Motor neuron (in vitro differentiated cells): ENCODE results near the gene SPINK8. TPM values are rescaled to one million over a fixed set of nuclear protein-coding genes. Genes with fewer than 3 reads are reported as not detected.

Experiments
- ATAC-seq, 8 experiments: fragments of 200-7000 bp; cut with Tn5 transposase; replicated peaks in 6 of 8; 2 replicates each; pipeline ENCODE4 v1.8.0; 2021; ENCODE audit warnings: mild to moderate bottlenecking in 8 of 8, moderate library complexity in 8 of 8
- H3K27ac ChIP-seq, 2 donors: fragments of 250-450 bp; sonication (Bioruptor Pico); 2 replicates each; pipeline ENCODE4 v1.9.0; 2021; ENCODE audit warnings: antibody characterized with exemption in 2 of 2, mild to moderate bottlenecking in 2 of 2, moderate library complexity in 1 of 2
- H3K4me1 ChIP-seq, 2 donors: fragments of 250-450 bp; sonication (Bioruptor Pico); replicated peaks in 1 of 2; 2 replicates each; pipeline ENCODE4 v1.6.1; 2021; ENCODE audit warnings: antibody characterized with exemption in 2 of 2, mild to moderate bottlenecking in 2 of 2, moderate library complexity in 1 of 2
- H3K4me3 ChIP-seq, 5 donors: fragments of 250-450 bp; sonication (Bioruptor Pico); 2 replicates each; pipeline ENCODE4 v1.9.0; 2021; ENCODE audit warnings: antibody characterized with exemption in 5 of 5, mild to moderate bottlenecking in 5 of 5, moderate library complexity in 4 of 5
- WGBS, 10 experiments: fragments of 450-650 bp; shearing (Covaris generic); methylation state at CpG; one replicate each; pipeline ENCODE4 v1.0.0; 2022; 5-methylcytosine and 5-hydroxymethylcytosine counted together
- in situ Hi-C, 9 experiments: fragments of 400-800 bp; cut with MboI; loops; one replicate each; pipeline ENCODE4 v1.15.0; 2021; ENCODE audit warnings: low sequenced_read_pairs in 9 of 9, low pct_unique_long_range_greater_than_20kb in 2 of 9; ENCODE audit not compliant: unreplicated experiment in 9 of 9
- total RNA-seq, 8 experiments: library from RNA; unstranded; fragments of 300-600 nt; gene quantifications; 2 replicates each; pipeline versions ENCODE4 v1.2.3 to v1.2.4, GENCODE V29; 2022

SPINK8 gene
- total RNA-seq, 8 experiments from 2014 or later = not detected

DNA sequence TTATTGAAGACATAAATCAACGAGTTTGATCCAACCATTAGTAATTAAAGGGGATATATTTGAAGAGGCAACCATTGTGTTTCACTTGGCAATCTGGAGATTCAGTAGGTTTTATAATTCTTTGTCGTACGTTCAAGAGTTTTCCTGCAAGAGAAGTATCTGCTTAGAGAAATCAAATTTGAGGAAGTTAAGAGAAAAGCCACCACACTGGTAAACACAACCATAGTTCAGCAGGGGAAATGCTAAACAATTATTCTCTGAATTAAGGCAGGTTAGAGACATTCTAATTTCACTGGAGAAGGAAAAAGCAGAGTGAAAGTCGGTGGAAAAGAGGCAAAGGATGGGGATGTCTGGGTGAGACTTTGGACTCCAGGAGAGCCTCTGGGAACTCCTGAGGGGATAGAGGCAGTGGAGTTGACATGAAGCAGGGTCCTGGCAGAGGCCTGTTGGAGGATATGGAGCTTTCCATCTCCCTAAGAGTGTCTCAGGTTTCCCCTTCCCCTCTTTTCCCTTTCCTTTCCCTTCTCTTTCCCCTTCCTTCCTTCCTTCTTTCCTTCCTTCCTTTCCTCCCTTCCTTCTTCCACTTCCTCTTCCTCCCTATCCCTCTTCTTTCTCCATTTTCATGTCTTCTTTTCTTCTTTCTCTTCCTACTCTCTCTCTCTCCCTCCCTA is 26.5 kb downstream of the SPINK8 start:
- in situ Hi-C loops = no loop called here
- no peak for ATAC-seq
- Histone ChIP-seq H3K27ac (no peak overlapping the region), H3K4me1 (no peaks in the 10 kb centered on the region), H3K4me3 (no peak overlapping the region)
- 0 to 79% (median 52%) methylated on average over 1 to 4 of the region's 4 CpGs; no CpG with 5 or more reads in 1 of the 10 experiments for WGBS, 10 experiments

DNA sequence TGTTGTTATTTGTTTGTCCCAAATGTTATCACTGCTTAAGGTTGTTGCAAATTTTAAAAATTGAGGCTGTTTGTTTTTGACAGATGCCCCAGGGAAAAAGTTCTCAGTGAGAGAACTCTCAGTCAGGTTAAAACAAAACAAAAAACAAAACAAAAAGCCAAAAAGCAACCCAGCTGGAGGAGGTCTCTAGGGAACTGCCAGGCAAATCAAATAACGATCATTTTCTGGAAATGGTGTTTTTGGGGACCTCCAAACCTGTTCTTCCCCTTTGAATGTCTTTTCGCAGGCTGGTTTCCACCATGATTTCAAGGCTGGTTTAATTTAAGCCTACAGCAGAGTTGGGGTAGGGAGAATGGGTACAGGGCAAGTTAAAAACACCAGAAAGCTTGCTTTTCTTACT is 27.2 kb downstream of the SPINK8 start:
- in situ Hi-C loops = no loop called here
- 0 to 81% (median 52%) methylated on average over 1 to 2 of the region's 2 CpGs; no CpG with 5 or more reads in 1 of the 10 experiments for WGBS, 10 experiments
- ATAC-seq = no peak

DNA sequence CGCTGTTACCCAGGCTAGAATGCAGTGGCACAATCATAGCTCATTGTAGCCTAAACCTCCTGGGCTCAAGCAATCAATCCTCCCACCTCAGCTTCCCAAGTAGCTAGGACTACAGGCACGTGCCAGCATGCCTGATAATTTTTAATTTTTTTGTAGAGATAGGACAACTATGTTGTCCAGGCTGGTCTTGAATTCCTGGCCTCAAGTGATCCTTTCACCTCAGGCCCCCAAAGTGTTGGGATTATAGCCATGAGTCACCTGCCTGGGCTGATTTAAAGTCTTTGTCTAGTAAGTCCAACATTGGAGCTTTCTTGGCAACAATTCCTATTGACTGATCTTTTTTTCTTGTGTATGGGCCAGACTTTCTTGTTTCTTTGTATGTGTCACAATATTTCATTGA is 28.1 kb downstream of the SPINK8 start:
- Histone ChIP-seq H3K4me3 (no peak overlapping the region), H3K27ac (no peak overlapping the region), H3K4me1 (peaks cover under 1 to 2% of the 10 kb centered on the region in 2 donors)
- no peak for ATAC-seq
- WGBS, 10 experiments = 39 to 100% (median 68%) methylated on average over 1 to 2 of the region's 2 CpGs; no CpG with 5 or more reads in 2 of the 10 experiments
- in situ Hi-C loops = no loop called here

More for the DNA sequence above, 27.2 kb downstream of the SPINK8 start:
- Histone ChIP-seq H3K4me1 (no peaks in the 10 kb centered on the region), H3K27ac (no peak overlapping the region), H3K4me3 (no peak overlapping the region)

DNA sequence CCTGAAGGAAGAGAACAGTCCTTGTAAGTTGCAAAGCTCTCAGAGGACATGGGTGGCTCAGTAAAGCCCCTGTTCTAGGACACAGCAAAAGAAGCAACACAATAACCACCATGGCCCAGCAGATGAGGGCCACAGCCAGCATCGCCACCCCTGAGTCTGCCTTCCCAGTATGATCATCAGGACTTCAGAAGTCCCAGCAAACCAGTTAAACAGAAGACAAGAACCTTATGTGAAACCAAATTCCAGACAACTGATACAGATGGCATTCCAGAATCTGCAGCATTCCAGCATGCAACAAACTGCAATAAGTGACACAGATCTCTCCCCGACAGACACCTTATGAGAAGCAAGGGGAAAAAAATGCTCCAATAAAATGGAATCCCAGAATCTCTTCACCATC is 30.4 kb downstream of the SPINK8 start:
- in situ Hi-C loops = no loop called here
- WGBS, 10 experiments = 83 to 100% (median 100%) methylated on average over 1 to 2 of the region's 2 CpGs; no CpG with 5 or more reads in 4 of the 10 experiments
- Histone ChIP-seq H3K4me3 (no peak overlapping the region), H3K27ac (no peak overlapping the region), H3K4me1 (peaks cover 6 to 8% of the 10 kb centered on the region in 2 donors)
- no peak for ATAC-seq

DNA sequence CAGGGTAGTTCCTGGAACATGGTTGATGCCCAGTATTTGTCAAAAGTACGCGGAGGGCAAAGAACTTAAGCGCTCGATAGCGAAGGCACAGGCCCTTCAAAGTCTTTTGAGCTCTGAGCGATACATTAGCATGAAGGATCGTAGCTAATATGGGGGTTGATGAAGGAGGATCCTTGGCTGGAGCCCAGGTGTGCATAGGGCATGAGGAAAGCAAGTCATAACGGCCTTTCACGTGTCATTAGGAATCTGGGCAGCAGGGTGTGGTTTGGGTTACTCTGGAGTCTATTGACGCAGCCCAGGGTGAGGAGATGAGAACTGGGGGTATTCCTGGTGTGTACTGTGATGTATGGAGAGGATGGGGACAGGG is 31.7 kb downstream of the SPINK8 start:
- in situ Hi-C loops = no loop called here
- Histone ChIP-seq H3K4me3 (peak overlapping the region; percentile 82 to 99 (median 85)), H3K27ac (peak overlapping the region; percentile 95 to 97), H3K4me1 (peaks cover 6 to 8% of the 10 kb centered on the region in 2 donors)
- WGBS, 10 experiments = 0 to 43% (median 1%) methylated on average over 1 to 7 of the region's 10 CpGs
- ATAC-seq = peak; percentile 1 to 36 (median 8)

GRCh38 chr3:48301020-48301799 is 32.3 kb downstream of the SPINK8 start, which contains the start of gene NME6:
Gene NME6 (minus strand): TSS chr3:48301367.
- WGBS, 10 experiments = 0% methylated on average over 2 to 34 of the region's 70 CpGs; no CpG with 5 or more reads in 5 of the 10 experiments
- H3K27ac ChIP-seq = peak within 1 kb of the TSS; percentile 95 to 97

GRCh38 chr3:48299746-48300712 is 33.4 kb downstream of the SPINK8 start:
- H3K4me1 ChIP-seq = peaks cover 6 to 8% of the 10 kb centered on the region in 2 donors
- ATAC-seq = no peak
- peak overlapping the region; percentile 82 to 99 (median 85) for H3K4me3 ChIP-seq
- H3K27ac ChIP-seq = peak overlapping the region in 1 of 2 donors; percentile 97
- in situ Hi-C loops = no loop called here
- WGBS, 10 experiments = 78 to 97% (median 89%) methylated on average over 3 to 13 of the region's 13 CpGs; no CpG with 5 or more reads in 1 of the 10 experiments

More at GRCh38 chr3:48301020-48301799, 32.3 kb downstream of the SPINK8 start, which contains the start of gene NME6:
- ATAC-seq = peak; percentile 92 to 96 (median 94)
- peak within 1 kb of the TSS; percentile 82 to 99 (median 85) for H3K4me3 ChIP-seq
- peaks cover 6 to 8% of the 10 kb centered on the region in 2 donors for H3K4me1 ChIP-seq
- in situ Hi-C loops = no loop called here

GRCh38 chr3:48297111-48297810 is 36.2 kb downstream of the SPINK8 start:
- 67 to 100% (median 100%) methylated on average over 1 to 5 of the region's 5 CpGs; no CpG with 5 or more reads in 3 of the 10 experiments for WGBS, 10 experiments
- H3K27ac ChIP-seq = no peak overlapping the region
- in situ Hi-C loops = no loop called here
- ATAC-seq = no peak
- H3K4me3 ChIP-seq = no peak overlapping the region
- H3K4me1 ChIP-seq = peaks cover 6 to 8% of the 10 kb centered on the region in 2 donors

- ATAC-seq = no peak
- in situ Hi-C loops = no loop called here
- WGBS, 10 experiments = 75 to 100% (median 95%) methylated on average over 1 to 3 of the region's 4 CpGs; no CpG with 5 or more reads in 2 of the 10 experiments
- no peak overlapping the region for H3K27ac ChIP-seq
- no peak overlapping the region for H3K4me3 ChIP-seq
- H3K4me1 ChIP-seq = peaks cover 6 to 8% of the 10 kb centered on the region in 2 donors
Observed at GRCh38 chr3:48296699-48297098, 36.8 kb downstream of the SPINK8 start.

- Histone ChIP-seq H3K4me1 (no peaks in the 10 kb centered on the region), H3K4me3 (no peak overlapping the region), H3K27ac (no peak overlapping the region)
- WGBS, 10 experiments = 60 to 100% (median 100%) methylated on average over 1 to 3 of the region's 12 CpGs; no CpG with 5 or more reads in 3 of the 10 experiments
- no peak for ATAC-seq
- in situ Hi-C loops = no loop called here
Observed at GRCh38 chr3:48294611-48295263, 38.7 kb downstream of the SPINK8 start.

- WGBS, 10 experiments = 43 to 100% (median 90%) methylated on average over 1 of the region's 1 CpG; no CpG with 5 or more reads in 2 of the 10 experiments
- in situ Hi-C loops = no loop called here
- no peak for ATAC-seq
- Histone ChIP-seq H3K4me3 (no peak overlapping the region), H3K27ac (no peak overlapping the region), H3K4me1 (no peaks in the 10 kb centered on the region)
Observed at GRCh38 chr3:48289659-48290058, 43.8 kb downstream of the SPINK8 start.

GRCh38 chr3:48287034-48287433 is 46.4 kb downstream of the SPINK8 start:
- in situ Hi-C loops = no loop called here
- ATAC-seq = no peak
- H3K4me1 ChIP-seq = no peaks in the 10 kb centered on the region

More at GRCh38 chr3:48287034-48287433, 46.4 kb downstream of the SPINK8 start:
- Histone ChIP-seq H3K4me3 (no peak overlapping the region), H3K27ac (no peak overlapping the region)
